ENCODE data around the gene QRFP.
A peak's percentile ranks its signal among the peaks of the same experiment; 100 is the strongest.
"Not testable (repeated sequence)": the region's sequence is repeated elsewhere in the genome, so short reads cannot be mapped to it uniquely, and the experiment has no call there.

Gene QRFP

GRCh38 chr9:130871395-130872062, 25.1 kb downstream of the QRFP start:
- no peak for DNase-seq

- no peak for DNase-seq
Measured at GRCh38 chr9:130870491-130871381, 25.9 kb downstream of the QRFP start.

GRCh38 chr9:130869250-130869649, 27.4 kb downstream of the QRFP start:
- no peak for DNase-seq

GRCh38 chr9:130868230-130868629, 28.4 kb downstream of the QRFP start:
- no peak for DNase-seq

- no peak for DNase-seq
Measured at GRCh38 chr9:130867556-130867955, 29.1 kb downstream of the QRFP start.

- DNase-seq: peak; percentile 63
Measured at GRCh38 chr9:130866474-130866965, 30.1 kb downstream of the QRFP start.

- DNase-seq: no peak
Measured at GRCh38 chr9:130865921-130866320, 30.7 kb downstream of the QRFP start.

- no peak for DNase-seq
Measured at GRCh38 chr9:130864541-130864940, 32.1 kb downstream of the QRFP start.

GRCh38 chr9:130862747-130863146, 33.9 kb downstream of the QRFP start:
- DNase-seq: no peak

- no peak for DNase-seq
Measured at GRCh38 chr9:130862217-130862616, 34.4 kb downstream of the QRFP start.

- DNase-seq: no peak
Measured at GRCh38 chr9:130861372-130862180, 35.0 kb downstream of the QRFP start.

- no peak for DNase-seq
Measured at GRCh38 chr9:130860458-130861316, 35.9 kb downstream of the QRFP start.

GRCh38 chr9:130858739-130859705, 37.6 kb downstream of the QRFP start:
- no peak for DNase-seq

- no peak for DNase-seq
Measured at GRCh38 chr9:130857864-130858738, 38.5 kb downstream of the QRFP start.

- DNase-seq: no peak
Measured at GRCh38 chr9:130856474-130856873, 40.1 kb downstream of the QRFP start.

- DNase-seq: no peak
Measured at GRCh38 chr9:130854835-130855234, 41.8 kb downstream of the QRFP start.

GRCh38 chr9:130854092-130854491, 42.5 kb downstream of the QRFP start:
- DNase-seq: no peak

GRCh38 chr9:130852801-130853200, 43.8 kb downstream of the QRFP start:
- no peak for DNase-seq

GRCh38 chr9:130849356-130849755, 47.3 kb downstream of the QRFP start:
- no peak for DNase-seq

- not testable (repeated sequence) for DNase-seq
Measured at GRCh38 chr9:130848514-130848913, 48.1 kb downstream of the QRFP start.
